Vagina (tissue), 2 donors: Measurements from ENCODE around the gene FNDC7.

Experiments
- CTCF ChIP-seq, 3 experiments: fragments of 450-650 bp in 2 of 3; fragments of 200-600 bp in 1 of 3; sonication (generic) in 1 of 3; IDR thresholded peaks; one replicate each; pipeline ENCODE4 v1.5.1; 2017 to 2019; ENCODE audit warnings: antibody characterized with exemption in 3 of 3, mild to moderate bottlenecking in 2 of 3, moderate library complexity in 2 of 3
- POLR2AphosphoS5 ChIP-seq, 2 donors: sonication (generic); formaldehyde crosslinking; IDR thresholded peaks; one replicate each; pipeline ENCODE4 v1.9.0; 2017; ENCODE audit warnings: antibody characterized with exemption in 2 of 2, mild to moderate bottlenecking in 2 of 2, low read depth in 1 of 2; ENCODE audit not compliant: insufficient read depth in 1 of 2

GRCh38 chr1:108691942-108692723 lies 20.6 kb upstream of the FNDC7 start, which contains the start of gene PRPF38B:
- TF ChIP-seq CTCF (IDR thresholded peaks at IDR 0.05) (no peak), POLR2AphosphoS5 (IDR thresholded peaks at IDR 0.05; ENCODE audit: insufficient read depth in 1 of 2, low read depth in 1 of 2) (peak; percentile 75 to 97)
